Type B pancreatic cell (in vitro differentiated cells): ENCODE data around the gene FOSL2. TPM values are rescaled to one million over a fixed set of nuclear protein-coding genes. Genes with fewer than 3 reads are reported as not detected.

Experiments used
- DNase-seq: peaks from one replicate; pipeline ENCODE4 v3.0.0; 2021; ENCODE audit warnings: mixed read lengths; ENCODE audit not compliant: unreplicated experiment; ENCODE audit errors: extremely low spot score
- H3K27ac Mint-ChIP-seq: 2 replicates; pipeline ENCODE4 v1.8.0; 2021; ENCODE audit warnings: mild to moderate bottlenecking, mixed read lengths
- H3K27me3 Mint-ChIP-seq: 2 replicates; pipeline ENCODE4 v1.8.0; 2021; ENCODE audit warnings: mixed read lengths
- H3K36me3 Mint-ChIP-seq: 2 replicates; pipeline ENCODE4 v1.8.0; 2021; ENCODE audit warnings: mixed read lengths
- H3K4me1 Mint-ChIP-seq: one replicate; pipeline ENCODE4 v1.8.0; 2021; ENCODE audit warnings: mixed read lengths; ENCODE audit not compliant: unreplicated experiment
- H3K4me3 Mint-ChIP-seq: 2 replicates; pipeline ENCODE4 v1.8.0; 2021; ENCODE audit warnings: mild to moderate bottlenecking, mixed read lengths
- H3K9me3 Mint-ChIP-seq: 2 replicates; pipeline ENCODE4 v1.8.0; 2021; ENCODE audit warnings: mixed read lengths
- CTCF ChIP-seq: fragments of 200-600 bp; sonication (generic); conservative IDR thresholded peaks from 2 replicates; pipeline ENCODE4 v1.5.0; 2021; ENCODE audit warnings: antibody characterized with exemption, mild to moderate bottlenecking
- total RNA-seq: library from RNA; stranded (reverse); gene quantifications from 2 replicates; pipeline ENCODE4 v1.2.1, GENCODE V29; 2021; ENCODE audit warnings: low replicate concordance

FOSL2 gene
- total RNA-seq, 1 donor from 2014 or later: 42.1 TPM

GRCh38 chr2:28420722-28421121 is 28.1 kb downstream of the FOSL2 start:
- peaks cover 3% of the 10 kb centered on the region for H3K27me3 Mint-ChIP-seq
- TF ChIP-seq CTCF: no peak
- H3K9me3 Mint-ChIP-seq: no peaks in the 10 kb centered on the region
- peaks cover 8% of the 10 kb centered on the region for H3K4me1 Mint-ChIP-seq
- peak overlapping the region; percentile 3 for H3K27ac Mint-ChIP-seq
- DNase-seq: no peak
- peaks cover 4% of the 10 kb centered on the region for H3K36me3 Mint-ChIP-seq
- H3K4me3 Mint-ChIP-seq: no peak overlapping the region

- H3K27ac Mint-ChIP-seq: no peak overlapping the region
- peaks cover 8% of the 10 kb centered on the region for H3K4me1 Mint-ChIP-seq
Observed at GRCh38 chr2:28422908-28423741, 30.5 kb downstream of the FOSL2 start.

GRCh38 chr2:28423856-28424605 is 31.4 kb downstream of the FOSL2 start:
- Mint-ChIP-seq H3K4me1 (peaks cover 8% of the 10 kb centered on the region), H3K9me3 (no peaks in the 10 kb centered on the region), H3K36me3 (no peaks in the 10 kb centered on the region), H3K27ac (peak overlapping the region; percentile 35), H3K4me3 (no peak overlapping the region), H3K27me3 (peaks cover 9% of the 10 kb centered on the region)
- TF ChIP-seq CTCF: no peak
- DNase-seq: no peak

More at GRCh38 chr2:28422908-28423741, 30.5 kb downstream of the FOSL2 start:
- no peak for TF ChIP-seq CTCF
- Mint-ChIP-seq H3K9me3 (no peaks in the 10 kb centered on the region), H3K27me3 (peaks cover 9% of the 10 kb centered on the region), H3K36me3 (no peaks in the 10 kb centered on the region), H3K4me3 (no peak overlapping the region)
- DNase-seq: no peak

GRCh38 chr2:28424799-28425463 is 32.3 kb downstream of the FOSL2 start:
- Mint-ChIP-seq H3K27ac (no peak overlapping the region), H3K27me3 (peaks cover 9% of the 10 kb centered on the region), H3K4me3 (no peak overlapping the region), H3K4me1 (peaks cover 8% of the 10 kb centered on the region), H3K9me3 (no peaks in the 10 kb centered on the region), H3K36me3 (no peaks in the 10 kb centered on the region)
- TF ChIP-seq CTCF: no peak
- no peak for DNase-seq

GRCh38 chr2:28425464-28425835 is 32.8 kb downstream of the FOSL2 start:
- no peak for DNase-seq
- Mint-ChIP-seq H3K9me3 (no peaks in the 10 kb centered on the region), H3K27ac (no peak overlapping the region), H3K27me3 (peaks cover 9% of the 10 kb centered on the region), H3K36me3 (no peaks in the 10 kb centered on the region), H3K4me3 (no peak overlapping the region), H3K4me1 (peaks cover 8% of the 10 kb centered on the region)
- TF ChIP-seq CTCF: no peak
